Stimulated activated CD4-positive, alpha-beta T cell treated with anti-CD3 and anti-CD28 coated beads, Interleukin-1b, Interleukin-23, amount 100 ng/mL, for 24 hours (primary cell): ENCODE measurements around the gene PPP2R3A.
"Not testable (repeated sequence)": the region's sequence is repeated elsewhere in the genome, so short reads cannot be mapped to it uniquely, and the experiment has no call there.

Experiments
- DNase-seq, 4 experiments: peaks; one replicate each; pipeline ENCODE4 v3.0.0-alpha.2; 2020; ENCODE audit warnings: low read depth in 4 of 4, low spot score in 1 of 4

The PPP2R3A gene

GRCh38 chr3:136078421-136079364, 113.2 kb downstream of the PPP2R3A start:
- no peak for DNase-seq

- not testable (repeated sequence) for DNase-seq
These were observed 118.3 kb downstream of the PPP2R3A start for GRCh38 chr3:136083641-136084382.

DNA sequence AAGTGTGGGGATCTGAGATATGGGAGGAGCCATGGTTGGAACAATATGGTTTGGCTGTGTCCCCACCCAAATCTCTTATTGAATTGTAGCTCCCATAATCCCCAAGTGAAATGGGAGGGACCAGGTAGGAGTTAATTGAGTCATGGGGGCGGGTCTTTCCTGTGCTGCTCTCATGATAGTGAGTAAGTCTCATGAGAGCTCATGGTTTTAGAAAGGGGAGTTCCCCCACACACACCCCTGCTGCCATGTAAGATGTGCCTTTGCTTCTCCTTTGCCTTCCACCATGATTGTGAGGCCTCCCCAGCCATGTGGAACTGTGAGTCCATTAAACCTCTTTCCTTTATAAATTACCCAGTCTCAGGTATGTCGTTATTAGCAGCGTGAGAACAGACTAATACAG, 119.5 kb downstream of the PPP2R3A start:
- DNase-seq = peak in 2 of 4 experiments; percentile 2

- DNase-seq = no peak
These were observed 128.2 kb downstream of the PPP2R3A start for GRCh38 chr3:136093771-136094170.

DNA sequence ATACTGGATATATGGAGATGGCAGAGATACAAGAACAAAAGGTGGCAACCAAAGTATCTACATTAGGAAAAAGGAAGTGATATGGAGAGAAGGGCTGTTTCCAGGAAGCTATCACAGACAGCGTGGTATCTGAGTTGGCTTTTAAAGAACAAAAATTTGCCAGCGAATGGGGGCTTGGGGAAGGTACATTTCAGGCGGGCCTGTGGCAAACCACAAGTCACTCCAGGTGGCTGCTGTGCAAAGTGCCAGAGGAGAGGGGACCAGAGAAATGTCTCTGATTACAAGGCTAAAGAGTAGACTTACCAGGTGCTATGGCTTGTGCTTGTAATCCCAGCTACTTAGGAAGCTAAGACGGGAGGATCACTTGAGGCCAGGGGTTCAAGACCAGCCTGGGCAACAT, 139.5 kb downstream of the PPP2R3A start:
- no peak for DNase-seq

DNA sequence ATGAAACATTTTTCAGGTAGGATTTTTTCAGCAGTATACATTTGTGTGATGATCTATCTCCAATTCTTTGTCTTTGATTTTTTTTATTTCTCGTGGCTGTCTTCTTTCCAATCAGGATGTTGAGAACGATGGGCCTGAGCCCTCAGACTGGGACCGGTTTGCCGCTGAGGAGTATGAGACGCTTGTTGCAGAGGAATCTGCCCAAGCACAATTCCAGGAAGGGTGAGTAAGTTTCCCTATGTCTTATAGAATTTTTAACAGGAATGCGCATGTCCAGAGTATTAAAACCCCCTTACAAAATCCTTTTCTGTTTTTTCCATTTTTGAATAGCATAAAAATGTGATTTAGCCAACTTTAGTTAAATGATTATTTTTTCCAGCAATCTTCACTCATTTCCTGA, 140.6 kb downstream of the PPP2R3A start:
- no peak for DNase-seq

DNA sequence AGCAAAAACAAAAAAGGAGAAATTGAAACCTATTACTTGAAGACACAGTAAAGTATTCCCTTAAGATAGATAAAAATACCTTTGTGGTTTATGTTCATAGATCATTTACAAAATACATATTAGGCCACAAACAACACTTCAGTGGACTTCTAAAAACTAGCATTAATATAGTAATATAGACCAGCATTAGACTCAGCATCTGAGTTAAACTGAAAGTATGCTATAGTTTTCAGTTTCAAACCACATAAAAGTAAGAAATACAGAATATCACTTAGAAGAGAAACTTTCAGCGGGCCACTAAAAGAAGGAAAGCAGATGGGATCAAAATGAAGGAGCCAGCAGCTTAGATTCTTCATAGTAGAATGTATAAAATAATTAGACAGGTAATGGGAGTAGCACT, 144.0 kb downstream of the PPP2R3A start:
- DNase-seq = no peak

DNA sequence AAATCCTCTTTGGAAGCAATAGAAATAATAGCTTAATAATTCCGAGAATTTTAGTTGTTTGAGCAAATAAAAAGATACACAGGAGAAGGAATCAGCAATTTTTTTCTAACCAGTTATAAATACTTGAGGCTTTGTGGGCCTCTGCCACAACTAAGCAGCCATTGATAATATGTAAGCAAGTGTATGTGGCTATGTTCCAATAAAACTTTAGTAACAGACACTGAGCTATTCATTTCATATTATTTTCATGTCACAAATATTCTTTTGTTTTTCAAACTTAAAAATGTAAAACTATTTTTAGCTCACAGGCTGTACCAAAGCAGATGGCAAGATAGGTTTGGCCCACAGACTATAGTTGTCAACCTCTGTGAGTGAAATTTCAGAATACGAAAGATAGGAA, 145.0 kb downstream of the PPP2R3A start:
- DNase-seq = no peak

- no peak for DNase-seq
These were observed 148.9 kb downstream of the PPP2R3A start for GRCh38 chr3:136114421-136114820.

DNA sequence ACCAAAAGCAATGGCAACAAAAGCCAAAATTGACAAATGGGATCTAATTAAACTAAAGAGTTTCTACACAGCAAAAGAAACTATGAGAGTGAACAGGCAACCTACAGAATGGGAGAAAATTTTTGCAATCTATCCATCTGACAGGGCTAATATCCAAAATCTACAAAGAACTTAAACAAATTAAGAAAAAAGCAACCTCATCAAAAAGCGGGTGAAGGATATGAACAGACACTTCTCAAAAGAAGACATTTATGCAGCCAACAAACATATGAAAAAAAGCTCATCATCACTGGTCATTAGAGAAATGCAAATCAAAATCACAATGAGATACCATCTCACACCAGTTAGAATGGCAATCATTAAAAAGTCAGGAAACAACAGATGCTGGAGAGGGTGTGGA, 153.8 kb downstream of the PPP2R3A start:
- DNase-seq = not testable (repeated sequence)

DNA sequence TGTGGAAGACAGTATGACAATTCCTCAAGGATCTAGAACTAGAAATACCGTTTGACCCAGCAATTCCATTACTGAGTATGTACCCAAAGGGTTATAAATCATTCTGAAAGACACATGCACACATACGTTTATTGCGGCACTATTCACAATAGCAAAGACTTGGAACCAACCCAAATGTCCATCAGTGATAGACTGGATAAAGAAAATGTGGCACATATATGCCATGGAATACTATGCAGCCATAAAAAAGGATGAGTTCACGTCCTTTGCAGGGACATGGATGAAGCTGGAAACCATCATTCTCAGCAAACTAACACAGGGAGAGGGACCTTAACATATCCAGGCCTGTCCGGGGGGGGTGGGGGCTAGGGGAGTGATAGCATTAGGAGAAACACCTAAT, 154.3 kb downstream of the PPP2R3A start:
- DNase-seq = not testable (repeated sequence)

DNA sequence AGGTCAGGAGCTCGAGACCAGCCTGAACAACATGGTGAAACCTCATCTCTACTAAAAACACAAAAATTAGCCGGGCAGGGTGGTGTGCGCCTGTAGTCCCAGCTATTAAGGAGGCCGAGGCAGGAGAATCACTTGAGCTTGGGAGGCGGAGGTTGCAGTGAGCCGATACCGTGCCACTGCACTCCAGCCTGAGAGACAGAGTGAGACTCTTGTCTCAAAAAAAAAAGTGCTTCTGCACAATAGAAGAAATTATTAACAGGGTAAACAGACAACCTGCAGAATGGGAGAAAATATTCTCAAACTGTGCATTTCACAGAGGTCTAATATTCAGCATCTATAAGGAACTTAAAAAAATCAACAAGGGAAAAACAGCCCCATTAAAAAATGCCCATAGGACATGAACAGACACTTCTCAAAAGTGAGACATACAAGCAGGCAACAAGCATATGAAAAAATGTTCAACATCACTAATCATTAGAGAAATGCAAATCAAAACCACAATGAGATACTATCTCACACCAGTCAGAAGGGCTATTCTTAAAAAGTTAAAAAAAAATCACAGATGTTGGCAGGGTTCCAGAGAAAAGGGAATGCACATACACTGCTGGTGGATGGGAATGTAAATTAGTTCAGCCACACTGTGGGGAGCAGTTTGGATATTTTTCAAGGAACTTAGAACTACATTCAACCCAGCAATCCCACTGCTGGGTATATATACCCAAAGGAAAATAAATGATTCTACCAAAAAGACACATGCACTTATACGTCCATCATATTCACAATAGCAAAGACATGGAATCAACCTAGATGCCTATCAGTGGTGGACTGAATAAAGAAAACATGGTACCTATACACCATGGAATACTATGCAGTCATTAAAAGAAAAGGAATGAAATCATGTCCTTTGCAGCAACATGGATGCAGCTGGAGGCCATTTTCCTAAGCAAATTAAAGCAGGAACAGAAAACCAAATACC, 155.1 kb downstream of the PPP2R3A start:
- DNase-seq = no peak

DNA sequence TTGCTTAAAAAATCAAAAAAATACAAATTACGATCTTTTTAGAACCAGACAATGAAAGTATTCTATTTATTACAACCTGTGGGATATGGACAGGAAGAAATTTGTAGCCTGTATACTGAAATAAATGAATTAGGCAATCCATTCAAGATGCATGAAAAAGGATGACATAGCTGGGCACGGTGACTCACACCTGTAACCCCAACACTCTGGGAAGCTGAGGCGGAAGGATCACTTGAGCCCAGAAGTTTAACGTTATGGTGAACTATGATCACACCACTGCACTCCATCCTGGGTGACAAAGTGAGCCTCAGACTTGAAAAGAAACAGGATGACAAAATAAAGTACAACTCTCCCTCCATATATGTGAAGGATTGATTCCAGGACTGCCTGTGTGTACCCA, 156.5 kb downstream of the PPP2R3A start:
- no peak for DNase-seq

DNA sequence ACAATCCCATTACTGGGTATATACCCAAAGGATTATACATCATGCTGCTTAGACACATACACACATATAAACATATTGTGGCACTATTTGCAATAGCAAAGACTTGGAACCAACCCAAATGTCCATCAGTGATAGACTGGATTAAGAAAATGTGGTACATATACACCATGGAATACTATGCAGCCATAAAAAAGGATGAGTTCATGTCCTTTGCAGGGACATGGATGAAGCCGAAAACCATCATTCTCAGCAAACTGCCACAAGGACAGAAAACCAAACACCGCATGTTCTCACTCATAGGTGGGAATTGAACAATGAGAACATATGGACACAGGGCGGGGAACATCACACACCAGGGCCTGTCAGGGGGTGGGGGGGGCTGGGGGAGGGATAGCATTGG, 166.1 kb downstream of the PPP2R3A start:
- not testable (repeated sequence) for DNase-seq

DNA sequence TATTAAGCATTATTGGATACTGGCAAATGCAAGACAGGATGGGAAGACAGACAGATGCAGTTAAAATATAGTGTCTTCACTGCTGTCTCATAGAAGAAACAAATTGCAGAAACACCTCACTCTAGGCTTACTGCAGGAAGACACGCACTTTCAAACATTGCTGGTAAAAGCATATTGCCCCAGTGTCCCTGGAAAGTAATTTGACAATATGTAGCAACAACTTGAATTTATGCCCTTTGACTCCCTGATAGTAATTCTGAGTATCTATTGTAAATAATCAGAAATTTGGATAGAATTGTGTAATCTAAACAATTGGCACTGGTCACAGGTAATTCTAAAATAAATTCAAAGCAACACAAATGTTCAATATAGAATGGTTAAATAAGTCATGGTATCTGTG, 168.6 kb downstream of the PPP2R3A start:
- no peak for DNase-seq

DNA sequence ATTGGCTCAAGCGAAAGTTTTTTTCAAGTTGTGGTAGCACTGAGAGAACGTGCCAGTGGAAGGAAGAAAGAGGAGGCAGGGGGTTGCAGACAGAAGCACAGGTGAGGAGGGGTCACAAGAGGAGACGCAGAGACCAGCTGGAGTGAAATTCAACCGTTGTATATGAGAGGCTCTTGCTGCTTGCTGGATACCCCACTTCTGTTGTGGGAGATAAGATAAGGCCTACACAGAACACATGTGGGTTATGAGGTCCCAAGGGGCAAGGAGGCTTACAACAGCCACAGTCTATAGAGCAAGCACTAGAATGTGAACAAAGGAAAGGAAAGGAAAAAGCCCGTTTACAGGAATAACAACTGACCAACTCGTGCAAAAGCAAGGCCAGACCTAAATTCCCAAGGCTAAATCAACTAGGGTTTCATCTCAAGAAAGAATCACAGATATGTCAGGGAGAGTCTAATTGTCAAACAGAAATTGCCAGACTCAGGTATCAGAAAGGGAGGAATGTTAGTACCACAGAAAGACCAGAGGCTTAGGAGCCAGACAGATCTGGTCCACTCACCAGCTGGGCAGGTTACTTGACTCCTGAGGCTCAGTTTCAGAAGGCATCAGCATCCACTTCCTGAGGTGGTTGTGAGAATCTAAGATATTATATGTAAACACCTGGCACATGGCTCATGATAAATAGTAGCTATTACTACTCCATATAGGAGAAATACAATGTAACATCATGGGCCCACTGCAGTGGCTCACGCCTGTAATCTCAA, 169.7 kb downstream of the PPP2R3A start:
- DNase-seq = no peak

- DNase-seq = no peak
These were observed 170.9 kb downstream of the PPP2R3A start for GRCh38 chr3:136136454-136136853.

GRCh38 chr3:136141291-136141785, 175.8 kb downstream of the PPP2R3A start:
- DNase-seq = no peak

DNA sequence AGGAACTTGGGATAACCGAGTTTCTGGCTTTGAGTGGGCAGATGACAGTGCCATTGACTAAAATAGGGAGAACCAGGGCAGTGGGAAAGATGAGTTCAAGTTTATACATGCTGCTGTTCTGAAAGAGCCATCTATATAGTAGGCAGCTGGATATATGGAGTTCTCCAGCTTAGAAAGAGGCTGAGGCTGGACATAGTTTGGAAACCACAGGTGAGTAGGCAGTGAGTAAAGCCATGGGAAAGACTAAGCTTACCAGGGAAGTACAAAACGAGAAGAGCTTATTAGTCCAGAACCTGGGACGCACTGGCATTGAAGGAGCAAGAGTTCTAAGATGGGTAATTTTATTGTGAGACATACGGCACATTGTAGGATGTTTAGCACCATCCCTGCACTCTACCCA, 176.4 kb downstream of the PPP2R3A start:
- no peak for DNase-seq

DNA sequence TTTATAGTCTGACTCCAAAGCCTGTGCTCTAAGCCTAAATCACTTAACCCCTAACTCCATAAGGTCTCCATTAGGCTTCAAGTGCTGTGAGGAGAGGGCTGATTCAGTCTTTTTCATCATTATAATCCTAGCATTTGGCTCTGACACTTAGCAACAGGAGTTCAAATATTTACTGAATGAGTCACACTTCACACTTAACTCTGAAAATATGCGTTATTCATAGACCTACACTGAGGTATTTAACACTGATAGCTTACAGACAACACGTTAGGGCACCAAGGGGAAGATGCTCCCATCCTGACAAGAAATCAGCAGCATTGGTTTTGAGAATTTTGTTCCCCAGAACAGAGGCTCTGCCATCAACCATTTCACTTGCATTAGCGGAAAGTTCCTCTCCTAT, 177.1 kb downstream of the PPP2R3A start:
- DNase-seq = no peak
